Regular cardiac myocyte (primary cell): ENCODE results near the gene DPP3. TPM values are rescaled to one million over a fixed set of nuclear protein-coding genes. Genes with fewer than 3 reads are reported as not detected.

ENCODE experiments used
- total RNA-seq: library from RNA; depleted of rRNA; stranded (reverse); fragments of >200 nt; gene quantifications from 2 replicates; pipeline ENCODE4 v1.2.3, GENCODE V29; 2014

The DPP3 gene
- 24.2 and 52.5 TPM in 2 replicates for total RNA-seq

DNA sequence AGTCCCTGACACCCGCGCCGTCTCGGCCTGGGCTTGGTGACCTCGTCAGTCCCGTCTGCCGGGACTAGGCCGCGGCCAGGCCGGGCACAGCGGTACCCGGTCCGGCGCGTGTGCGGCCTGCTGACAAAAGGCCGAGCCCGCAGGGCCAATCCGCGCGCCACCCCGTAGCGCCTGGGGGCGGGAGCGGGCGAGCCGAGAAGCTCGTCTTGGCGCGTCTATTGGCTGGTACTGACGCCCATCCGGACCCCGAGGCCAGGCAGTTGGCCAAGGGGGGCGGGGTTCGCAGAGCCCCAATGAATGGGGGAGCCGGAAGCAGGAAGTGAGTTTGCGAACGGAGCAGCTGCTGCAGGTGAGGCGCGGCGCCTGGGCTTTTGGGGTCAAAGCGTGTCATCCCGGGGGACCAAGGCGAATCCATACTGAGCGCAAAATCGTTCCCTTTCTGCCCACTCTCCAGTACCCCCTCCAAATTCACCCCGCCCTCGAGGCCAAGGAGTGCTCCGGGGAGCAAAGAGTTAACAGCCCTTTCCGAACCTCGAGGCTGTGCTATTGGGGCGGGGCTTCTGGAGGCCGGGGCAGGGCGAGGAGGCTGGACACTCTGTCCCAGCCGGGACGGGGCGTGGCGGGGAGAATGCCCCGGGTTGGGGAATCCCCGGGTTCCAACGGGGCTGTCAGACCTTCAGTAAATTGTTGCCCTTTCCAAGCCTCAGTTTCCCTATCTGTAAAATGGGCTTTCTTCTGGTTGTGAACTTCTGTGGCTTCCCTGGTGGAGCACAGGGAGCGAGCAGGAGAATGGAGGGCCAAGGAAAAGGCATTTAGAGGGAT lies at the start of gene DPP3:
DPP3 (plus strand) TSS at position 318 of the 822 bp plus-strand sequence. CDS start 1,767 bp downstream, outside the sequence.

DNA sequence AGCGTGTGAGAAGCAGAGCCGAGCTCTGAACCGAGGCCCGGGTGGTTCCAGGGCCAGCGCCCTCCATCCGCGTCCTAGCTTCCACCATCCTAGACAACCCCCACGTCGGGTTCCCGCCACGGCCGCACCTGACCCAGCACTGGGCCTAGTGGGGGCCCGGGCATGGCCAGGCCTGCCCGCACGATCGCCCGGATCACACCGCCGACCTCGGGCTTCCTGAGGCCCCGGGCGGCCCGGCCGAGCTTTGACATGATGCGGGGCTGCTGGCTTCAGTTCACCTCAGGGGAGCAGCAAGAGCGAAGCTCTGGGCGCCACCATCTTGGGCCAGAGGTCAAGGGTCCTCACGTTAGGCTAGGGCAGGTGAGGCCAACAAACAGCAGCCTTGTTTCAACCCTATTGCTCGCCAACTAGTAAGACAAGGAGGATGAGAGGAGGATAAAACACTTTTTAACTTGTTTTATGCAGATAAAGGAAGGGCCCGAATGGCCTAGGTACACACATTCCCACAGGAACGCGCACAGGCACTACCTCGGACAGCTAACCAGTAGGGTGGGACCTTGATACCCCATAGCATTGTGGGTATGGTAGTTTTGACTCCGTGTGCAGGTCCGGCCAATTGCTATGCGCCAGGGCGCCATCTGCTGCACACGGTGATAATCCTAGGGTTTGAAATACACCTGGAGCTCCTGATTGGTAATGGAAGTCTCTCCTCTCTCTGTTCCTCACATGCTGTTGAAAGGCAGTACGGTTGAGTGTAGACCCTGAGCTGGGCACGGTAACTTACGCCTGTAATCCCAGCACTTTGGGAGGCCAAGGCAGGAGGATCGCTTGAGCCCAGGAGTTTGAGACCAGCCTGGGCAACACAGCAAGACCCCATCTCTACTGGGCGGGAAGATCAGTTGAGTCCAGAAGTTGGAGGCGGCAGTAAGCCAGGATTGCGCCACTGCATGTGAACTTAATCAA lies 41.4 kb upstream of the DPP3 start, which contains the start of gene MRPL11:
MRPL11 (minus strand) TSS at position 345 of the 963 bp plus-strand sequence; CDS start at position 251, 94 bp downstream.

GRCh38 chr11:66466225-66467033 lies 13.8 kb upstream of the DPP3 start, which contains the start of gene PELI3:
Gene PELI3, plus strand, starts transcription at chr11:66466905. Its CDS starts 1,224 bp downstream, at chr11:66468129.

GRCh38 chr11:66510271-66510989 lies 30.2 kb downstream of the DPP3 start, which contains the start of gene BBS1:
Gene BBS1, plus strand, starts transcription at chr11:66510635. Its CDS starts 25 bp downstream, at chr11:66510660.

GRCh38 chr11:66545701-66546367 lies 65.6 kb downstream of the DPP3 start, which contains the start of gene ZDHHC24:
Gene ZDHHC24, minus strand, starts transcription at chr11:66546048. Its CDS starts 45 bp downstream, at chr11:66546003.

DNA sequence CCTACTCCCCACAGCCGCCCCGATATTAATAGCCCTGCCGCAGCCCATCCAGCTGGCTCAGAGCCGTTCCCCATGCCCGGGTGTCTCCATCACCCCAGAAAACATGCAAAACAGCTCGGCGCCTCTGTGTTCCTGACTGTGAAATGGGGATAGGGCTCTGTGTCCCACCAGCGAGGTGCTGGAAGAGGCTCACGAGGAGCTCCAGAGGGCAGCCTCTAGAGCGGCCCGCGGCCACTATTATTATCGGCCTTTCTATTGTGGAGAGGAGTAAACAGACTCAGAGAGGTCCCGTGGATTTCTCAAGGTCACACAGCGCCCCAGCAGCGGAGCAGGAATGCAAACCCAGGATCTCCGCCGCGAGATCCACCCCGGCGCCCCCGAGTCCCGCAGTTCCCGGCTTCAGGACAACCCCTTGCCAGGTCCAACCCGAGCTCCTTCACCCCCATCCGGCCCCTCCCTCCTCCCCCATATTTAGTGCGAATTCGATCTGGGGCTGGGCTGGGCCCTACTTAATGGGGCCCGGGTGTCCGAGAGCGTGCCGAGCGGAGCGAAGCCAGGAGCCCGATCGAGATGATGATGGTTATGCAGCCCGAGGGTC lies 66.2 kb downstream of the DPP3 start, which contains the start of gene ACTN3:
ACTN3 (plus strand) TSS at position 536 of the 598 bp plus-strand sequence; CDS start at position 571, 35 bp downstream.

Other genes with a start within 250 kb of the DPP3 start
- gene KLC2, start 222.7 kb upstream of the DPP3 start, total RNA-seq: 16.9 and 24.5 TPM in 2 replicates
- gene RAB1B, start 211.8 kb upstream of the DPP3 start, total RNA-seq: 49.9 and 102 TPM in 2 replicates
- 0.19 and 0.85 TPM in 2 replicates for gene CNIH2, start 202.3 kb upstream of the DPP3 start, total RNA-seq
- gene YIF1A, start 191.3 kb upstream of the DPP3 start, total RNA-seq: 180 and 267 TPM in 2 replicates
- gene TMEM151A, start 188.5 kb upstream of the DPP3 start, total RNA-seq: under 0.01 and 0.28 TPM in 2 replicates
- 28.5 and 40.3 TPM in 2 replicates for gene CD248, start 163.4 kb upstream of the DPP3 start, total RNA-seq
- gene RIN1, start 144.0 kb upstream of the DPP3 start, total RNA-seq: 12.1 and 33.5 TPM in 2 replicates
- 38.9 and 83.6 TPM in 2 replicates for gene BRMS1, start 135.3 kb upstream of the DPP3 start, total RNA-seq
- gene B4GAT1, start 132.8 kb upstream of the DPP3 start, total RNA-seq: 19.0 and 60.0 TPM in 2 replicates
- gene SLC29A2, start 108.7 kb upstream of the DPP3 start, total RNA-seq: 0.58 and 0.85 TPM in 2 replicates
- not detected in 2 replicates for gene NPAS4, start 59.4 kb upstream of the DPP3 start, total RNA-seq
- gene MRPL11, start 41.6 kb upstream of the DPP3 start, total RNA-seq: 27.9 and 47.7 TPM in 2 replicates
- gene PELI3, start 13.5 kb upstream of the DPP3 start, total RNA-seq: 6.7 and 18.6 TPM in 2 replicates
- gene BBS1, start 30.2 kb downstream of the DPP3 start, total RNA-seq: 16.3 and 33.3 TPM in 2 replicates
- 9.4 and 12.4 TPM in 2 replicates for gene ZDHHC24, start 65.6 kb downstream of the DPP3 start, total RNA-seq
- under 0.01 and 0.28 TPM in 2 replicates for gene ACTN3, start 66.5 kb downstream of the DPP3 start, total RNA-seq
- 11.7 and 53.0 TPM in 2 replicates for gene CTSF, start 88.2 kb downstream of the DPP3 start, total RNA-seq
- 0.19 and 0.28 TPM in 2 replicates for gene CCDC87, start 112.6 kb downstream of the DPP3 start, total RNA-seq
- gene CCS, start 112.8 kb downstream of the DPP3 start, total RNA-seq: 42.4 and 43.7 TPM in 2 replicates
- gene RBM14, start 136.2 kb downstream of the DPP3 start, total RNA-seq: 30.5 and 33.3 TPM in 2 replicates
- 62.6 and 159 TPM in 2 replicates for gene RBM4, start 158.3 kb downstream of the DPP3 start, total RNA-seq
- 16.9 and 28.0 TPM in 2 replicates for gene RBM4B, start 197.5 kb downstream of the DPP3 start, total RNA-seq
- 3.3 and 13.8 TPM in 2 replicates for gene SPTBN2, start 248.8 kb downstream of the DPP3 start, total RNA-seq